ENCODE results near the gene IGFL4. TPM values are rescaled to one million over a fixed set of nuclear protein-coding genes. Genes with fewer than 3 reads are reported as not detected.

Gene IGFL4
- total and polyA plus RNA-seq, 9 of the 15 experiments (the other 6 are each of a cell fraction or from before 2014, with no cell fraction given) = not detected

- Histone ChIP-seq H4K20me1 (replicated peaks; ENCODE audit: control insufficient read depth, insufficient read depth, low read length) (no peaks in the 10 kb centered on the region), H3K4me3 (no peak overlapping the region), H3K4me2 (ENCODE audit: insufficient read depth, low read length) (no peak overlapping the region), H3K4me1 (replicated peaks in 1 of 2; ENCODE audit: control insufficient read depth in 2 of 2, insufficient read depth in 2 of 2, low read length in 2 of 2) (peaks cover 0 to 4% of the 10 kb centered on the region in 2 experiments; a peak in 2 of 5 replicates), H3K27me3 (ENCODE audit: control insufficient read depth in 2 of 2, insufficient read depth in 2 of 2, low read length in 2 of 2) (peaks cover 0 to 1% of the 10 kb centered on the region in 2 experiments; a peak in 2 of 5 replicates), H3K27ac (ENCODE audit: extremely low read depth, low read depth, low read length) (no peak overlapping the region), H3K9me1 (ENCODE audit: control insufficient read depth, insufficient read depth, low read length) (no peaks in the 10 kb centered on the region), H3K36me3 (ENCODE audit: control insufficient read depth, insufficient read depth, low read length) (no peaks in the 10 kb centered on the region), H2AFZ (ENCODE audit: low read depth, low read length) (no peak overlapping the region), H3K79me2 (ENCODE audit: control insufficient read depth, insufficient read depth, low read length) (no peaks in the 10 kb centered on the region), H3K9me3 (replicated peaks; ENCODE audit: control insufficient read depth, insufficient read depth, low read depth, low read length) (no peaks in the 10 kb centered on the region; the same call in 1 of the 2 replicates), H3K9ac (ENCODE audit: insufficient read depth in 1 of 2, low read depth in 2 of 2, low read length in 2 of 2) (no peak overlapping the region)
- ChIA-PET CTCF (ENCODE audit: low intra/inter-chr PET ratio) (interaction anchor here (0.6 to 8.3 kb wide), 6 partner anchors 35 to 246 kb away, joined by 3 to 115 read pairs (median 4); no protein-coding TSS in a partner anchor), POLR2A (interaction anchor here (0.5 kb wide), 1 partner anchor 126 kb away, joined by 3 read pairs; no protein-coding TSS in a partner anchor)
- intact Hi-C loops (cut with micrococcal nuclease) = loop anchor here (2.0 kb wide), 1 partner anchor 107 kb away; no protein-coding TSS in a partner anchor
- DNase-seq (ENCODE audit: extremely low read depth in 1 of 4, low spot score in 3 of 4) (peak; percentile 33 to 59 (median 43)), FAIRE-seq (peak; percentile 88), ATAC-seq (peak; percentile 48; the same call in 1 of the 3 replicates)
- BruUV-seq (replicated peaks) = no TSS peak
- in situ Hi-C loops (cut with MboI) = loop anchor here (5.0 kb wide), 1 partner anchor 180 kb away; no protein-coding TSS in a partner anchor
- 5% methylated on average over 4 of the region's 4 CpGs for WGBS (ENCODE audit: insufficient coverage, low coverage, missing lambda C conversion rate)
- TF ChIP-seq TBP (optimal IDR thresholded peaks at IDR 0.05; ENCODE audit: low read depth, low read length) (no peak), HNRNPLL (IDR thresholded peaks at IDR 0.05; ENCODE audit: low read depth, low read length, poor library complexity, severe bottlenecking) (no peak), REST (IDR thresholded peaks at IDR 0.05; ENCODE audit: borderline replicate concordance) (peak; percentile 42; the same call in 1 of the 2 replicates), REST (CRISPR knock-in tag; IDR thresholded peaks at IDR 0.05; ENCODE audit: low read depth) (no peak), CTCF (IDR thresholded peaks at IDR 0.05 in 2 of 3, conservative IDR thresholded peaks at IDR 0.05 in 1 of 3; ENCODE audit: insufficient read depth in 2 of 3, low read depth in 1 of 3, low read length in 3 of 3) (peak; percentile 43 to 67 (median 53); a peak in 5 of 6 replicates), SMC3 (conservative IDR thresholded peaks at IDR 0.05; ENCODE audit: insufficient read depth, low read depth, low read length) (peak; percentile 41; the same call in 1 of the 2 replicates), ZNF766 (CRISPR knock-in tag; conservative IDR thresholded peaks at IDR 0.05) (peak; percentile 99), RBFOX2 (IDR thresholded peaks at IDR 0.05; ENCODE audit: low read depth, low read length) (no peak), RAD21 (CRISPR knock-in tag; conservative IDR thresholded peaks at IDR 0.05 in 1 of 2, IDR thresholded peaks at IDR 0.05 in 1 of 2) (peak; percentile 26 to 73), TRIM28 (IDR thresholded peaks at IDR 0.05) (no peak)
Observed at GRCh38 chr19:46081928-46082727, 41.3 kb upstream of the IGFL4 start.
